GM23338 (cell line): ENCODE data around the gene FAM133A. TPM values are rescaled to one million over a fixed set of nuclear protein-coding genes. Genes with fewer than 3 reads are reported as not detected.

Experiments
- ATAC-seq: fragments of 200-7000 bp; cut with Tn5 transposase; 3 replicates; pipeline ENCODE4 v1.9.1; 2020
- DNase-seq: peaks from one replicate; pipeline ENCODE4 v3.0.0-alpha.2; 2015; ENCODE audit warnings: low spot score
- H2AFZ ChIP-seq: fragments of 200-600 bp; sonication (generic); 2 replicates; pipeline ENCODE4 v1.8.0; 2016; ENCODE audit warnings: antibody characterized with exemption, mild to moderate bottlenecking, moderate library complexity
- H3F3A ChIP-seq: fragments of 200-600 bp; sonication (generic); replicated peaks from 2 replicates; pipeline ENCODE4 v1.8.0; 2017; ENCODE audit warnings: antibody characterized with exemption, mixed run types, low read depth
- H3K27ac ChIP-seq: fragments of 200-600 bp; sonication (generic); 2 replicates; pipeline ENCODE4 v1.6.1; 2016; ENCODE audit warnings: low read depth
- H3K27me3 ChIP-seq: fragments of 200-600 bp; sonication (generic); 2 replicates; pipeline ENCODE4 v1.8.0; 2016; ENCODE audit warnings: mild to moderate bottlenecking, mixed run types, moderate library complexity; ENCODE audit not compliant: insufficient read depth
- H3K36me3 ChIP-seq: fragments of 200-600 bp; sonication (generic); 2 replicates; pipeline ENCODE4 v1.8.0; 2016; ENCODE audit warnings: mild to moderate bottlenecking; ENCODE audit not compliant: insufficient read depth
- H3K4me1 ChIP-seq: fragments of 200-600 bp; sonication (generic); 2 replicates; pipeline ENCODE4 v1.8.0; 2016; ENCODE audit warnings: mild to moderate bottlenecking, moderate library complexity; ENCODE audit not compliant: insufficient read depth
- H3K4me2 ChIP-seq: fragments of 200-600 bp; sonication (generic); 2 replicates; pipeline ENCODE4 v1.7.1; 2017; ENCODE audit warnings: mixed run types
- H3K4me3 ChIP-seq: fragments of 200-600 bp; sonication (generic); 2 replicates; pipeline ENCODE4 v1.6.1; 2016; ENCODE audit warnings: mixed run types
- H3K79me2 ChIP-seq: fragments of 200-600 bp; sonication (generic); replicated peaks from 2 replicates; pipeline ENCODE4 v1.8.0; 2017; ENCODE audit warnings: mild to moderate bottlenecking; ENCODE audit not compliant: insufficient read depth
- H3K9me2 ChIP-seq: fragments of 200-600 bp; sonication (generic); 2 replicates; pipeline ENCODE4 v1.8.0; 2017; ENCODE audit not compliant: insufficient read depth
- H4K20me1 ChIP-seq: fragments of 200-600 bp; sonication (generic); replicated peaks from 2 replicates; pipeline ENCODE4 v1.8.0; 2017; ENCODE audit warnings: mild to moderate bottlenecking; ENCODE audit not compliant: insufficient read depth
- H3K27ac Mint-ChIP-seq: 2 replicates; pipeline ENCODE4 v1.8.0; 2020; ENCODE audit warnings: inconsistent platforms, mild to moderate bottlenecking, moderate library complexity, mixed read lengths
- H3K27me3 Mint-ChIP-seq: 3 replicates; pipeline ENCODE4 v1.8.0; 2022; ENCODE audit warnings: low read depth, mild to moderate bottlenecking, moderate library complexity, mixed read lengths, inconsistent platforms; ENCODE audit not compliant: insufficient read depth, poor library complexity
- H3K36me3 Mint-ChIP-seq: 3 replicates; pipeline ENCODE4 v1.8.0; 2021; ENCODE audit warnings: low read depth, mild to moderate bottlenecking, inconsistent platforms, moderate library complexity, mixed read lengths
- H3K4me1 Mint-ChIP-seq: 3 replicates; pipeline ENCODE4 v1.8.0; 2020; ENCODE audit warnings: mild to moderate bottlenecking, inconsistent platforms, mixed read lengths
- H3K4me3 Mint-ChIP-seq: 3 replicates; pipeline ENCODE4 v1.8.0; 2021; ENCODE audit warnings: moderate library complexity, mild to moderate bottlenecking, inconsistent platforms, mixed read lengths
- H3K9me3 Mint-ChIP-seq: 3 replicates; pipeline ENCODE4 v1.8.0; 2020; ENCODE audit warnings: moderate library complexity, mild to moderate bottlenecking, inconsistent platforms, mixed read lengths
- CREB1 ChIP-seq: fragments of 250-450 bp; sonication (Bioruptor Pico); IDR thresholded peaks from 2 replicates; pipeline ENCODE4 v1.5.0; 2020; ENCODE audit warnings: low read depth, mild to moderate bottlenecking, moderate library complexity
- ETS1 ChIP-seq: IDR thresholded peaks from 2 replicates; pipeline ENCODE4 v1.6.1; 2016; ENCODE audit warnings: antibody characterized with exemption
- EZH2 ChIP-seq: fragments of 200-600 bp; sonication (generic); IDR thresholded peaks from one replicate; pipeline ENCODE4 v1.8.0; 2017; ENCODE audit warnings: antibody characterized with exemption, mild to moderate bottlenecking, low read depth; ENCODE audit not compliant: unreplicated experiment
- EZH2phosphoT487 ChIP-seq: fragments of 200-600 bp; sonication (generic); IDR thresholded peaks from one replicate; pipeline ENCODE4 v1.8.1; 2018; ENCODE audit warnings: antibody characterized with exemption; ENCODE audit not compliant: unreplicated experiment
- JUNB ChIP-seq: IDR thresholded peaks from one replicate; pipeline ENCODE4 v1.6.1; 2016; ENCODE audit warnings: antibody characterized with exemption; ENCODE audit not compliant: unreplicated experiment
- NANOG ChIP-seq: IDR thresholded peaks from 2 replicates; pipeline ENCODE4 v1.6.1; 2016; ENCODE audit warnings: antibody characterized with exemption, borderline replicate concordance
- POLR2AphosphoS5 ChIP-seq: IDR thresholded peaks from 2 replicates; pipeline ENCODE4 v1.6.1; 2016; ENCODE audit warnings: antibody characterized with exemption, low read depth
- REST ChIP-seq: IDR thresholded peaks from one replicate; pipeline ENCODE4 v1.6.1; 2018; ENCODE audit warnings: antibody characterized with exemption; ENCODE audit not compliant: unreplicated experiment
- STAT1 ChIP-seq: IDR thresholded peaks from one replicate; pipeline ENCODE4 v1.6.1; 2016; ENCODE audit warnings: antibody characterized with exemption; ENCODE audit not compliant: unreplicated experiment
- ZNF114 ChIP-seq: fragments of 250-450 bp; sonication (Bioruptor Pico); IDR thresholded peaks from 2 replicates; pipeline ENCODE4 v1.5.0; 2020; ENCODE audit warnings: mild to moderate bottlenecking, moderate library complexity
- ZNF331 ChIP-seq: fragments of 250-450 bp; sonication (Bioruptor Pico); IDR thresholded peaks from 2 replicates; pipeline ENCODE4 v1.5.0; 2020; ENCODE audit warnings: low read depth, mild to moderate bottlenecking, moderate library complexity
- polyA plus RNA-seq: library from polyadenylated mRNA; unstranded; fragments of >200 nt; fragmentation: Nextera tagmentation; extraction: Ambion mirVana; gene quantifications from 2 replicates; pipeline ENCODE4 v1.2.1, GENCODE V29; 2016
- total RNA-seq: library from RNA; depleted of rRNA; stranded (reverse); fragments of >200 nt; shearing (Covaris generic); gene quantifications from 2 replicates; pipeline ENCODE4 v1.2.3, GENCODE V29; 2014
- TF ChIP-seq, protein P1 (sequence below): fragments of 250-450 bp; sonication (Bioruptor Pico); IDR thresholded peaks from 2 replicates; pipeline ENCODE4 v1.5.0; 2020; ENCODE audit warnings: mild to moderate bottlenecking, moderate library complexity

Gene FAM133A
- total and polyA plus RNA-seq, 2 experiments from 2014 or later: 1.1 to 1.2 TPM

- Mint-ChIP-seq H3K27me3 (no peaks in the 10 kb centered on the region), H3K36me3 (no peaks in the 10 kb centered on the region), H3K4me1 (peaks cover 5% of the 10 kb centered on the region; the same call in 2 of the 3 replicates), H3K9me3 (no peaks in the 10 kb centered on the region), H3K4me3 (no peak overlapping the region), H3K27ac (no peak overlapping the region)
- no peaks in the 10 kb centered on the region for H3K9me2 ChIP-seq
- ATAC-seq (no peak), DNase-seq (peak; percentile 1)
- no peak for TF ChIP-seq ZNF331 (CRISPR knock-in tag)
- H3K4me2 ChIP-seq: no peak overlapping the region
- no peak overlapping the region for H2AFZ ChIP-seq
- no peaks in the 10 kb centered on the region for H3K79me2 ChIP-seq
- H3F3A ChIP-seq: no peaks in the 10 kb centered on the region
- no peak overlapping the region for H3K4me3 ChIP-seq
- no peaks in the 10 kb centered on the region for H4K20me1 ChIP-seq
- H3K4me1 ChIP-seq: no peaks in the 10 kb centered on the region; the same call in 1 of the 2 replicates
- H3K36me3 ChIP-seq: no peaks in the 10 kb centered on the region
- H3K27me3 ChIP-seq: no peaks in the 10 kb centered on the region
- no peak overlapping the region for H3K27ac ChIP-seq
Measured at GRCh38 chrX:93695981-93696380, 22.0 kb downstream of the FAM133A start.

- no peaks in the 10 kb centered on the region; the same call in 1 of the 2 replicates for H3K4me1 ChIP-seq
- H2AFZ ChIP-seq: no peak overlapping the region
- no peaks in the 10 kb centered on the region for H3F3A ChIP-seq
- no peaks in the 10 kb centered on the region for H3K9me2 ChIP-seq
- H3K27me3 ChIP-seq: no peaks in the 10 kb centered on the region
- H3K9me3 Mint-ChIP-seq: no peaks in the 10 kb centered on the region
- no peaks in the 10 kb centered on the region for H3K27me3 Mint-ChIP-seq
- no peak for DNase-seq
- H4K20me1 ChIP-seq: no peaks in the 10 kb centered on the region
- no peaks in the 10 kb centered on the region for H3K36me3 ChIP-seq
- no peaks in the 10 kb centered on the region for H3K36me3 Mint-ChIP-seq
- no peak for ATAC-seq
- H3K4me3 Mint-ChIP-seq: no peak overlapping the region
- H3K27ac Mint-ChIP-seq: no peak overlapping the region
- H3K4me2 ChIP-seq: no peak overlapping the region
- H3K4me1 Mint-ChIP-seq: no peaks in the 10 kb centered on the region
- no peak overlapping the region for H3K27ac ChIP-seq
- no peak overlapping the region for H3K4me3 ChIP-seq
- H3K79me2 ChIP-seq: no peaks in the 10 kb centered on the region
- TF ChIP-seq, protein P1, sequence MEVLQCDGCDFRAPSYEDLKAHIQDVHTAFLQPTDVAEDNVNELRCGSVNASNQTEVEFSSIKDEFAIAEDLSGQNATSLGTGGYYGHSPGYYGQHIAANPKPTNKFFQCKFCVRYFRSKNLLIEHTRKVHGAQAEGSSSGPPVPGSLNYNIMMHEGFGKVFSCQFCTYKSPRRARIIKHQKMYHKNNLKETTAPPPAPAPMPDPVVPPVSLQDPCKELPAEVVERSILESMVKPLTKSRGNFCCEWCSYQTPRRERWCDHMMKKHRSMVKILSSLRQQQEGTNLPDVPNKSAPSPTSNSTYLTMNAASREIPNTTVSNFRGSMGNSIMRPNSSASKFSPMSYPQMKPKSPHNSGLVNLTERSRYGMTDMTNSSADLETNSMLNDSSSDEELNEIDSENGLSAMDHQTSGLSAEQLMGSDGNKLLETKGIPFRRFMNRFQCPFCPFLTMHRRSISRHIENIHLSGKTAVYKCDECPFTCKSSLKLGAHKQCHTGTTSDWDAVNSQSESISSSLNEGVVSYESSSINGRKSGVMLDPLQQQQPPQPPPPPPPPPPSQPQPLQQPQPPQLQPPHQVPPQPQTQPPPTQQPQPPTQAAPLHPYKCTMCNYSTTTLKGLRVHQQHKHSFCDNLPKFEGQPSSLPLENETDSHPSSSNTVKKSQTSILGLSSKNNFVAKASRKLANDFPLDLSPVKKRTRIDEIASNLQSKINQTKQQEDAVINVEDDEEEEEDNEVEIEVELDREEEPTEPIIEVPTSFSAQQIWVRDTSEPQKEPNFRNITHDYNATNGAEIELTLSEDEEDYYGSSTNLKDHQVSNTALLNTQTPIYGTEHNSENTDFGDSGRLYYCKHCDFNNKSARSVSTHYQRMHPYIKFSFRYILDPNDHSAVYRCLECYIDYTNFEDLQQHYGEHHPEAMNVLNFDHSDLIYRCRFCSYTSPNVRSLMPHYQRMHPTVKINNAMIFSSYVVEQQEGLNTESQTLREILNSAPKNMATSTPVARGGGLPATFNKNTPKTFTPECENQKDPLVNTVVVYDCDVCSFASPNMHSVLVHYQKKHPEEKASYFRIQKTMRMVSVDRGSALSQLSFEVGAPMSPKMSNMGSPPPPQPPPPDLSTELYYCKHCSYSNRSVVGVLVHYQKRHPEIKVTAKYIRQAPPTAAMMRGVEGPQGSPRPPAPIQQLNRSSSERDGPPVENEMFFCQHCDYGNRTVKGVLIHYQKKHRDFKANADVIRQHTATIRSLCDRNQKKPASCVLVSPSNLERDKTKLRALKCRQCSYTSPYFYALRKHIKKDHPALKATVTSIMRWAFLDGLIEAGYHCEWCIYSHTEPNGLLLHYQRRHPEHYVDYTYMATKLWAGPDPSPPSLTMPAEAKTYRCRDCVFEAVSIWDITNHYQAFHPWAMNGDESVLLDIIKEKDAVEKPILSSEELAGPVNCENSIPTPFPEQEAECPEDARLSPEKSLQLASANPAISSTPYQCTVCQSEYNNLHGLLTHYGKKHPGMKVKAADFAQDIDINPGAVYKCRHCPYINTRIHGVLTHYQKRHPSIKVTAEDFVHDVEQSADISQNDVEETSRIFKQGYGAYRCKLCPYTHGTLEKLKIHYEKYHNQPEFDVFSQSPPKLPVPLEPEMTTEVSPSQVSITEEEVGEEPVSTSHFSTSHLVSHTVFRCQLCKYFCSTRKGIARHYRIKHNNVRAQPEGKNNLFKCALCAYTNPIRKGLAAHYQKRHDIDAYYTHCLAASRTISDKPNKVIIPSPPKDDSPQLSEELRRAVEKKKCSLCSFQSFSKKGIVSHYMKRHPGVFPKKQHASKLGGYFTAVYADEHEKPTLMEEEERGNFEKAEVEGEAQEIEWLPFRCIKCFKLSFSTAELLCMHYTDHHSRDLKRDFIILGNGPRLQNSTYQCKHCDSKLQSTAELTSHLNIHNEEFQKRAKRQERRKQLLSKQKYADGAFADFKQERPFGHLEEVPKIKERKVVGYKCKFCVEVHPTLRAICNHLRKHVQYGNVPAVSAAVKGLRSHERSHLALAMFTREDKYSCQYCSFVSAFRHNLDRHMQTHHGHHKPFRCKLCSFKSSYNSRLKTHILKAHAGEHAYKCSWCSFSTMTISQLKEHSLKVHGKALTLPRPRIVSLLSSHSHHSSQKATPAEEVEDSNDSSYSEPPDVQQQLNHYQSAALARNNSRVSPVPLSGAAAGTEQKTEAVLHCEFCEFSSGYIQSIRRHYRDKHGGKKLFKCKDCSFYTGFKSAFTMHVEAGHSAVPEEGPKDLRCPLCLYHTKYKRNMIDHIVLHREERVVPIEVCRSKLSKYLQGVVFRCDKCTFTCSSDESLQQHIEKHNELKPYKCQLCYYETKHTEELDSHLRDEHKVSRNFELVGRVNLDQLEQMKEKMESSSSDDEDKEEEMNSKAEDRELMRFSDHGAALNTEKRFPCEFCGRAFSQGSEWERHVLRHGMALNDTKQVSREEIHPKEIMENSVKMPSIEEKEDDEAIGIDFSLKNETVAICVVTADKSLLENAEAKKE (CRISPR knock-in tag): no peak
- no peak for TF ChIP-seq STAT1
- no peak for TF ChIP-seq EZH2
- no peak for TF ChIP-seq ZNF114 (CRISPR knock-in tag)
- no peak for TF ChIP-seq POLR2AphosphoS5
- TF ChIP-seq REST: no peak
- no peak for TF ChIP-seq ZNF331 (CRISPR knock-in tag)
- no peak for TF ChIP-seq CREB1
- TF ChIP-seq JUNB: no peak
- TF ChIP-seq ETS1: no peak
- no peak for TF ChIP-seq NANOG
- TF ChIP-seq EZH2phosphoT487: no peak
Measured at GRCh38 chrX:93703701-93704100, 29.7 kb downstream of the FAM133A start.
